Measurements from ENCODE around the gene UVRAG. TPM values are rescaled to one million over a fixed set of nuclear protein-coding genes. Genes with fewer than 3 reads are reported as not detected.

Gene UVRAG
- total and polyA plus RNA-seq, 2 of the 4 experiments (the other 2 are of a cell fraction), result 5.6 to 10.9 TPM

DNA sequence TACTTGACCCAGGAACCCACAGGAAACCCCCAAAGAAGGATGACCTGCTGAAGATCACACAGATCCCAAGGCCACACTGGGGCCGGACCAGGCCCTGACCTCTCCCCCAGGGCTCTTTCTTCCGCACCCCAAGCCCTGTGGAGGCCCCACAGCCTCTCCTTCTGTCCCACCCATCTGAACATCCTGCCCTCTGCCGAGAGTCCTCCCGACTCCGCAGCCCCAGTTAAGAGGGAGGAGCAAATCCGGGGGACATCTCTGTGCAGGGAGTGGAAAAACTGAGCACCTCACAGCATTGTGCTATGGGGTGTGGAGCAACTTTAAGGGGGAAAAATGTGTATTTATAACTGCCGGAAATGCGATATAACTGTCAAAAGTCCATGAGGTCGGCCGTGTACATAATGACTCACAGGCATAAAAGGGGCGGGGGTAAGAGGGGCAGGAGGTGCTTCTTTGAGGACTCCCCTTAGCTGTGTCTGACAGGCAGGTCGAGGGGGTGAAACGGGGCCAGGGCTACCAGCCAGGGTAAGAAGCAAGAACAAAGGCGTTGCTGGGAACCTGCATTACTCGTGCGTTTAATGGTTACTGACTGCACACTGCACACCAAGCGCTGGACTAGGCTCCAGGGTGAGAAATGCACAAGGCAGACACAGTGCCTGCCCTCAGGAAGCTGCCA is 334.1 kb downstream of the UVRAG start:
- no peak for ATAC-seq (ENCODE audit: low read depth)

More for the DNA sequence above, 334.1 kb downstream of the UVRAG start:
- H3K79me1 ChIP-seq (ENCODE audit: low read depth in 1 of 2, low read length in 2 of 2), result no peaks in the 10 kb centered on the region
- no peak overlapping the region for H3K27ac ChIP-seq (ENCODE audit: insufficient read depth, low read length)
- H2BK5ac ChIP-seq (ENCODE audit: low read depth, low read length, poor library complexity, severe bottlenecking), result no peak overlapping the region
- no peak overlapping the region for H2BK20ac ChIP-seq (ENCODE audit: low read depth, low read length)
- WGBS, 2 experiments (ENCODE audit: extremely low coverage in 2 of 2, insufficient read length in 1 of 2), result 80% methylated on average over 11 of the region's 17 CpGs; no CpG with 5 or more reads in 1 of the 2 experiments
- H3K9ac ChIP-seq (ENCODE audit: low read depth, low read length), result no peak overlapping the region
- H3K9me1 ChIP-seq (ENCODE audit: insufficient read depth, low read length), result peaks cover 11% of the 10 kb centered on the region; the same call in 1 of the 2 replicates
- H3K36me3 ChIP-seq (ENCODE audit: control insufficient read depth, insufficient read depth, low read length), result no peaks in the 10 kb centered on the region
- no peak overlapping the region for H2BK120ac ChIP-seq (ENCODE audit: low read depth, low read length)
- H2AFZ ChIP-seq (replicated peaks; ENCODE audit: low read length, poor library complexity), result no peak overlapping the region
- no TSS peak for BruUV-seq (replicated peaks)
- CTCF ChIA-PET, result no interaction called here
- TF ChIP-seq USF2 (IDR thresholded peaks at IDR 0.05; ENCODE audit: low read depth, low read length), result no peak
- TF ChIP-seq CEBPB (IDR thresholded peaks at IDR 0.05; ENCODE audit: low read depth, low read length), result no peak
- no peak for TF ChIP-seq RAD21 (IDR thresholded peaks at IDR 0.05; ENCODE audit: low read length)
- TF ChIP-seq POLR2A (IDR thresholded peaks at IDR 0.05; ENCODE audit: low read depth, low read length), result no peak
- TF ChIP-seq FOS (IDR thresholded peaks at IDR 0.05; ENCODE audit: low read depth, low read length), result no peak
- no peak for TF ChIP-seq CHD1 (IDR thresholded peaks at IDR 0.05; ENCODE audit: low read depth, low read length)
- no peak for TF ChIP-seq MXI1 (IDR thresholded peaks at IDR 0.05; ENCODE audit: borderline replicate concordance, low read depth, low read length)
- no peak for TF ChIP-seq SMC3 (IDR thresholded peaks at IDR 0.05; ENCODE audit: low read depth, low read length)
- TF ChIP-seq BHLHE40 (IDR thresholded peaks at IDR 0.05; ENCODE audit: low read depth, low read length), result no peak
- TF ChIP-seq RFX5 (IDR thresholded peaks at IDR 0.05; ENCODE audit: low read depth, low read length), result no peak
- TF ChIP-seq RCOR1 (IDR thresholded peaks at IDR 0.05; ENCODE audit: insufficient replicate concordance, low read length), result no peak
- in situ Hi-C loops (cut with MboI; ENCODE audit: low sequenced_read_pairs) (no loop called here), intact Hi-C loops (cut with micrococcal nuclease) (no loop called here), dilution Hi-C loops (cut with HindIII; ENCODE audit: low sequenced_read_pairs, unreplicated experiment) (no loop called here)
- no peak overlapping the region for H3K4me3 ChIP-seq (ENCODE audit: insufficient read depth, low read depth, low read length)
- H2AK9ac ChIP-seq (replicated peaks; ENCODE audit: low read depth, low read length, poor library complexity), result peak overlapping the region; percentile 43
- POLR2A ChIA-PET (ENCODE audit: unreplicated experiment), result no interaction called here
- no peak overlapping the region for H3K4ac ChIP-seq (ENCODE audit: low read depth, low read length)
- no peak overlapping the region for H3K14ac ChIP-seq (replicated peaks; ENCODE audit: low read depth, low read length)
- no peak overlapping the region for H4K5ac ChIP-seq (ENCODE audit: low read depth, low read length)
- no peak overlapping the region for H3K56ac ChIP-seq (ENCODE audit: extremely low read depth, insufficient read depth, low read length)
- DNase-seq, result no peak
- H2AK5ac ChIP-seq (ENCODE audit: low read depth, low read length), result no peak overlapping the region
- H3K9me3 ChIP-seq (ENCODE audit: control insufficient read depth, insufficient read depth, low read length), result no peaks in the 10 kb centered on the region
- H3K27me3 ChIP-seq (ENCODE audit: control insufficient read depth, insufficient read depth, low read length), result peaks cover 2% of the 10 kb centered on the region; the same call in 1 of the 2 replicates
- H3K18ac ChIP-seq (ENCODE audit: low read depth, low read length), result no peak overlapping the region
- no peaks in the 10 kb centered on the region for H4K20me1 ChIP-seq (ENCODE audit: insufficient read depth, low read length)
- no peak overlapping the region for H3K4me2 ChIP-seq (ENCODE audit: low read depth, low read length)
- no peak overlapping the region for H2BK15ac ChIP-seq (ENCODE audit: low read depth, low read length)
- no peak overlapping the region for H3K23ac ChIP-seq (ENCODE audit: low read depth, low read length)
- no peak overlapping the region for H4K8ac ChIP-seq (ENCODE audit: low read depth in 2 of 2, low read length in 2 of 2)
- H3K4me1 ChIP-seq (ENCODE audit: control insufficient read depth, insufficient read depth, low read length), result no peaks in the 10 kb centered on the region
- no peak overlapping the region for H4K91ac ChIP-seq (ENCODE audit: insufficient read depth, low read depth, low read length)

Data from IMR-90 (cell line).